CD4-positive, alpha-beta T cell (primary cell): Measurements from ENCODE around the gene MS4A6E. TPM values are rescaled to one million over a fixed set of nuclear protein-coding genes. Genes with fewer than 3 reads are reported as not detected.

Source experiments
- ATAC-seq: fragments of 200-7000 bp; cut with Tn5 transposase; one replicate; pipeline ENCODE4 v1.10.0; 2022; ENCODE audit warnings: mild to moderate bottlenecking; ENCODE audit not compliant: poor library complexity
- CTCF ChIA-PET: fragments of 350-600 bp; sonication (Branson Sonifier 250); formaldehyde crosslinking; loops from one replicate; lab custom pipeline; 2021; ENCODE audit warnings: antibody characterized with exemption, inconsistent platforms; lab: Charles Lee
- POLR2A ChIA-PET: fragments of 350-600 bp; sonication (Branson Sonifier 250); formaldehyde crosslinking; loops from one replicate; lab custom pipeline; 2021; ENCODE audit warnings: antibody characterized with exemption, inconsistent platforms; lab: Charles Lee
- DNase-seq, 14 experiments: peaks; one replicate each; pipeline ENCODE4 v3.0.0-alpha.2; 2013 to 2020; ENCODE audit warnings: mixed read lengths in 2 of 14
- H3K27ac ChIP-seq, 2 donors: one replicate each; pipeline versions ENCODE4 v1.5.1 to v1.7.0; 2013; ENCODE audit warnings: low read length in 2 of 2, low read depth in 1 of 2, mild to moderate bottlenecking in 1 of 2
- H3K27me3 ChIP-seq, 2 experiments: 1 replicate in 1 of 2; 2 replicates in 1 of 2; pipeline versions ENCODE4 v1.6.1 to v1.7.0; 2013; ENCODE audit warnings: low read length in 2 of 2, control low read depth in 1 of 2, mild to moderate bottlenecking in 1 of 2, moderate library complexity in 1 of 2; ENCODE audit not compliant: insufficient read depth in 2 of 2, control insufficient read depth in 1 of 2
- H3K36me3 ChIP-seq: one replicate; pipeline ENCODE4 v1.6.1; 2013; ENCODE audit warnings: low read length, control low read depth; ENCODE audit not compliant: insufficient read depth
- H3K4me1 ChIP-seq: one replicate; pipeline ENCODE4 v1.6.1; 2013; ENCODE audit warnings: low read length, control low read depth; ENCODE audit not compliant: insufficient read depth
- H3K4me3 ChIP-seq: one replicate; pipeline ENCODE4 v1.5.1; 2013; ENCODE audit warnings: mild to moderate bottlenecking, low read length, moderate library complexity
- H3K9me3 ChIP-seq, 2 experiments: 1 replicate in 1 of 2; 2 replicates in 1 of 2; pipeline versions ENCODE4 v1.6.1 to v1.7.0; 2013; ENCODE audit warnings: low read length in 2 of 2, mild to moderate bottlenecking in 2 of 2, control low read depth in 1 of 2, moderate library complexity in 1 of 2; ENCODE audit not compliant: control insufficient read depth in 1 of 2, insufficient read depth in 1 of 2
- H3K27ac Mint-ChIP-seq: one replicate; pipeline ENCODE4 v1.8.0; 2020; ENCODE audit warnings: mixed read lengths
- H3K27me3 Mint-ChIP-seq: one replicate; pipeline ENCODE4 v1.8.0; 2021; ENCODE audit warnings: mixed read lengths
- H3K36me3 Mint-ChIP-seq: one replicate; pipeline ENCODE4 v1.8.0; 2021; ENCODE audit warnings: low read depth, mixed read lengths
- H3K4me1 Mint-ChIP-seq: one replicate; pipeline ENCODE4 v1.8.0; 2021; ENCODE audit warnings: low read depth, mixed read lengths
- H3K4me3 Mint-ChIP-seq: one replicate; pipeline ENCODE4 v1.8.0; 2020; ENCODE audit warnings: mild to moderate bottlenecking, mixed read lengths
- H3K9me3 Mint-ChIP-seq: one replicate; pipeline ENCODE4 v1.8.0; 2020; ENCODE audit warnings: mixed read lengths
- CTCF ChIP-seq: fragments of 200-600 bp; IDR thresholded peaks from one replicate; pipeline ENCODE4 v1.8.0; 2022; ENCODE audit warnings: antibody characterized with exemption, mild to moderate bottlenecking
- intact Hi-C, 2 experiments: fragments of 100-400 bp; cut with DNase I in 1 of 2; cut with micrococcal nuclease in 1 of 2; formaldehyde crosslinking; loops; one replicate each; pipeline versions ENCODE4 v1.15.1 to v1.9.0; 2023 to 2025; cut with DNase I, micrococcal nuclease
- total RNA-seq, 174 experiments: library from RNA in 2 of 174; stranded (reverse) in 2 of 174; gene quantifications; one replicate each; pipeline ENCODE4 v1.2.3 and lab custom pipeline; 2021 to 2026

MS4A6E gene
- total RNA-seq, 2 experiments from 2014 or later = not detected

GRCh38 chr11:60377401-60378136 is 50.5 kb downstream of the MS4A6E start:
- H3K4me1 ChIP-seq = peaks cover 3% of the 10 kb centered on the region
- H3K27ac ChIP-seq = no peak overlapping the region
- Mint-ChIP-seq H3K4me1 (no peaks in the 10 kb centered on the region), H3K27me3 (peaks cover 11% of the 10 kb centered on the region), H3K4me3 (no peak overlapping the region), H3K27ac (no peak overlapping the region), H3K9me3 (no peaks in the 10 kb centered on the region), H3K36me3 (no peaks in the 10 kb centered on the region)
- H3K27me3 ChIP-seq = peaks cover 8 to 12% of the 10 kb centered on the region in 2 experiments
- CTCF ChIA-PET = no interaction called here
- no peak for ATAC-seq
- no peak for TF ChIP-seq CTCF
- intact Hi-C loops = no loop called here
- no peaks in the 10 kb centered on the region for H3K36me3 ChIP-seq
- peak in 3 of 14 experiments; percentile 12 to 72 (median 66) for DNase-seq
- H3K4me3 ChIP-seq = no peak overlapping the region
- H3K9me3 ChIP-seq = no peaks in the 10 kb centered on the region
- POLR2A ChIA-PET = no interaction called here

- H3K36me3 Mint-ChIP-seq = no peaks in the 10 kb centered on the region
- intact Hi-C loops = no loop called here
- Histone ChIP-seq H3K9me3 (no peaks in the 10 kb centered on the region), H3K4me1 (peaks cover 3% of the 10 kb centered on the region), H3K36me3 (no peaks in the 10 kb centered on the region), H3K27ac (no peak within 1 kb of the TSS), H3K27me3 (peaks cover 10 to 12% of the 10 kb centered on the region in 2 experiments), H3K4me3 (peak within 1 kb of the TSS; percentile 29)
- POLR2A ChIA-PET = no interaction called here
- H3K4me1 Mint-ChIP-seq = no peaks in the 10 kb centered on the region
- TF ChIP-seq CTCF = no peak
- no peak within 1 kb of the TSS for H3K27ac Mint-ChIP-seq
- no peaks in the 10 kb centered on the region for H3K9me3 Mint-ChIP-seq
- ATAC-seq = no peak
- peak in 3 of 14 experiments; percentile 32 to 47 (median 43) for DNase-seq
- H3K4me3 Mint-ChIP-seq = no peak within 1 kb of the TSS
- CTCF ChIA-PET = no interaction called here
- H3K27me3 Mint-ChIP-seq = peaks cover 11% of the 10 kb centered on the region
Measured at GRCh38 chr11:60378354-60378753, 51.3 kb downstream of the MS4A6E start, which contains the start of gene MS4A7. Gene MS4A7 (plus strand): TSS chr11:60378532. CDS start chr11:60383142, 4,610 bp downstream.

DNA sequence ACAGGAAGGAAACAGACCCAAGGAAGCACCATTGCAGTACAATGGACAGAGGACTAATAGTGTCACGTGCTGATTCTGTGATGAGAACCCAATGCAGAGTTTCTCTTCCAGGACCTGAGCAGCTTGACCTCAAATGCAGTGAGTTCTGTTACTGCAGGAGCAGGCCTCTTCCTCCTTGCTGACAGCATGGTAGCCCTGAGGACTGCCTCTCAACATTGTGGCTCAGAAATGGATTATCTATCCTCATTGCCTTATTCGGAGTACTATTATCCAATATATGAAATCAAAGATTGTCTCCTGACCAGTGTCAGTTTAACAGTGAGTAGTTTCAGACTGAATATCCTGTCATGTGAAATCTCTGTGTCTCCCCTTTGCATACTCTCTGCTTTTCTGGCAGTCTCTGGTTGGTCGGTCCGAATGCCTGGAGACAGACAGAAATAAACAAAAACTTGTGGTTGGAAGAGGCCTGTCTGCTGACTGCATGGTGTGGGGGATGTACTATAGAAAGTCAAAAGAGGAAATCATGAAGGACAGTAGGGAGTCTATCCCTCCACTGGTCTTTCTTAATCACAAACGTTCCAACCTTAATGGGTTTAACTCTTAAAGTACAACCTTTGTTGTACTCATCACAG is 62.3 kb downstream of the MS4A6E start:
- no peaks in the 10 kb centered on the region for H3K4me1 Mint-ChIP-seq
- Histone ChIP-seq H3K27me3 (peaks cover 0 to 4% of the 10 kb centered on the region in 2 experiments), H3K4me1 (no peaks in the 10 kb centered on the region), H3K4me3 (no peak overlapping the region), H3K36me3 (no peaks in the 10 kb centered on the region), H3K27ac (no peak overlapping the region), H3K9me3 (no peaks in the 10 kb centered on the region)
- POLR2A ChIA-PET = no interaction called here
- peak in 3 of 14 experiments; percentile 18 to 44 (median 30) for DNase-seq
- no peaks in the 10 kb centered on the region for H3K9me3 Mint-ChIP-seq
- TF ChIP-seq CTCF = no peak
- no peak overlapping the region for H3K27ac Mint-ChIP-seq
- intact Hi-C loops = no loop called here
- no peak for ATAC-seq
- CTCF ChIA-PET = no interaction called here
- H3K4me3 Mint-ChIP-seq = no peak overlapping the region
- no peaks in the 10 kb centered on the region for H3K27me3 Mint-ChIP-seq
- H3K36me3 Mint-ChIP-seq = no peaks in the 10 kb centered on the region
